GM12878 (cell line): ENCODE data around the gene PTPRJ. TPM values are rescaled to one million over a fixed set of nuclear protein-coding genes. Genes with fewer than 3 reads are reported as not detected.

Experiments
- ATAC-seq: fragments of 200-7000 bp; cut with Tn5 transposase; 3 replicates; pipeline ENCODE4 v1.9.1; 2020; ENCODE audit warnings: mild to moderate bottlenecking, moderate library complexity
- BruUV-seq: library from RNA; stranded (reverse); fragments of 400-500 nt; replicated peaks from 2 replicates; lab custom pipeline; 2021; lab: Mats Ljungman, UMichigan
- CTCF ChIA-PET: fragments of 300-600 bp; sonication (Branson Sonifier 250); formaldehyde crosslinking; extraction: SDS; loops from one replicate; lab custom pipeline; 2021; ENCODE audit warnings: inconsistent platforms; lab: Yijun Ruan, JAX
- POLR2A ChIA-PET: fragments of 350-600 bp; formaldehyde crosslinking; extraction: SDS; loops from one replicate; lab custom pipeline; 2021; ENCODE audit warnings: inconsistent platforms; lab: Charles Lee
- RAD21 ChIA-PET: fragments of 300-600 bp; sonication (Branson Sonifier 250); formaldehyde crosslinking; loops from one replicate; lab custom pipeline; 2023; ENCODE audit warnings: antibody characterized with exemption; ENCODE audit not compliant: unreplicated experiment; lab: Charles Lee
- SMC1A ChIA-PET: fragments of 300-600 bp; sonication (Branson Sonifier 250); formaldehyde crosslinking; loops from one replicate; lab custom pipeline; 2023; ENCODE audit not compliant: unreplicated experiment, uncharacterized antibody; lab: Charles Lee
- DNase-seq: peaks from one replicate; pipeline ENCODE4 v3.0.0-alpha.2; 2011; ENCODE audit warnings: low read depth, low spot score
- FAIRE-seq: peaks from 3 replicates; lab custom pipeline; 2011; peaks lifted over from hg19 to GRCh38; lab: Jason Lieb, UNC
- H2AFZ ChIP-seq: 2 replicates; pipeline ENCODE4 v1.6.0; 2011; ENCODE audit warnings: low read depth, low read length, control low read depth; ENCODE audit not compliant: control insufficient read depth
- H3K27ac ChIP-seq: 2 replicates; pipeline ENCODE4 v1.5.1; 2011; ENCODE audit warnings: control low read depth; ENCODE audit not compliant: control insufficient read depth, insufficient read depth
- H3K27me3 ChIP-seq, 2 experiments: replicated peaks in 1 of 2; 2 replicates each; pipeline versions ENCODE4 v1.6.0 to v1.6.1; 2011; ENCODE audit warnings: low read length in 1 of 2; ENCODE audit not compliant: control insufficient read depth in 2 of 2, insufficient read depth in 2 of 2
- H3K36me3 ChIP-seq, 2 experiments: 2 replicates each; pipeline ENCODE4 v1.5.1; 2011; ENCODE audit warnings: low read length in 1 of 2; ENCODE audit not compliant: control insufficient read depth in 2 of 2, insufficient read depth in 2 of 2
- H3K4me1 ChIP-seq: 2 replicates; pipeline ENCODE4 v1.6.1; 2011; ENCODE audit warnings: mild to moderate bottlenecking, low read length, moderate library complexity, mixed read lengths; ENCODE audit not compliant: control insufficient read depth, insufficient read depth
- H3K4me2 ChIP-seq: 2 replicates; pipeline ENCODE4 v1.6.0; 2011; ENCODE audit warnings: control low read depth; ENCODE audit not compliant: control insufficient read depth, insufficient read depth
- H3K4me3 ChIP-seq: fragments of 200-600 bp; sonication (generic); 2 replicates; pipeline ENCODE4 v1.5.1; 2016
- H3K79me2 ChIP-seq: 2 replicates; pipeline ENCODE4 v1.6.0; 2011; ENCODE audit warnings: low read length; ENCODE audit not compliant: control insufficient read depth, insufficient read depth
- H3K9ac ChIP-seq: 2 replicates; pipeline ENCODE4 v1.8.0; 2011; ENCODE audit warnings: low read length, control low read depth, mixed read lengths; ENCODE audit not compliant: control insufficient read depth, insufficient read depth
- H3K9me3 ChIP-seq: replicated peaks from 3 replicates; pipeline ENCODE4 v1.5.1; 2011; ENCODE audit warnings: mild to moderate bottlenecking, low read length; ENCODE audit not compliant: control insufficient read depth, insufficient read depth
- H4K20me1 ChIP-seq: 2 replicates; pipeline ENCODE4 v1.6.0; 2011; ENCODE audit not compliant: control insufficient read depth, insufficient read depth
- JUNB ChIP-seq: IDR thresholded peaks from 2 replicates; pipeline ENCODE4 v1.6.1; 2016; ENCODE audit warnings: antibody characterized with exemption, mild to moderate bottlenecking
- POU2F2 ChIP-seq: IDR thresholded peaks from 3 replicates; pipeline ENCODE4 v1.6.1; 2011; ENCODE audit warnings: low read depth, mild to moderate bottlenecking, low read length, borderline replicate concordance
- RUNX3 ChIP-seq: IDR thresholded peaks from 2 replicates; pipeline ENCODE4 v1.6.1; 2012; ENCODE audit warnings: low read length, inconsistent platforms
- SMAD1 ChIP-seq: fragments of 450-650 bp; IDR thresholded peaks from 2 replicates; pipeline ENCODE4 v1.6.1; 2018; ENCODE audit warnings: mild to moderate bottlenecking, low read depth; ENCODE audit not compliant: partially characterized antibody
- SPI1 ChIP-seq: IDR thresholded peaks from 2 replicates; pipeline ENCODE4 v1.6.1; 2011; ENCODE audit warnings: low read depth, mild to moderate bottlenecking, low read length, moderate library complexity, borderline replicate concordance; ENCODE audit not compliant: insufficient read depth
- WGBS: methylation state at CpG from one replicate; pipeline ENCODE4 v1.1.6; 2016; ENCODE audit warnings: low lambda C conversion rate; ENCODE audit not compliant: insufficient replicate concordance, insufficient coverage; ENCODE audit errors: missing lambda C conversion rate; 5-methylcytosine and 5-hydroxymethylcytosine counted together
- in situ Hi-C: fragments of 300-500 bp; cut with MboI; formaldehyde crosslinking; loops from 9 replicates; pipeline ENCODE4 v1.14.3; 2018; ENCODE audit warnings: mixed read lengths
- intact Hi-C: fragments of 100-400 bp; cut with micrococcal nuclease; formaldehyde crosslinking; loops from one replicate; pipeline ENCODE4 v1.14.2; 2022; ENCODE audit not compliant: unreplicated experiment
- polyA plus RNA-seq, 11 experiments: library from polyadenylated mRNA; depleted of rRNA in 4 of 11; unstranded in 6 of 11; stranded (reverse) in 5 of 11; fragments of >200 nt; fragmentation: Nextera tagmentation in 4 of 11; fragmentation: Illumina TruSeq in 1 of 11; extraction: Ambion mirVana in 4 of 11; extraction: Trizol in 1 of 11; gene quantifications; 1 replicate in 1 of 11; 2 replicates in 10 of 11; pipeline versions ENCODE4 v1.2.1 to v1.2.3, GENCODE V29; 2011 to 2016; ENCODE audit warnings: inconsistent platforms in 2 of 11, missing spikeins in 2 of 11, low read depth in 1 of 11
- total RNA-seq, 4 experiments: library from RNA; depleted of rRNA in 3 of 4; stranded (reverse); fragments of >200 nt in 3 of 4; fragmentation: Illumina TruSeq in 1 of 4; extraction: Trizol in 1 of 4; gene quantifications; 2 replicates each; pipeline versions ENCODE4 v1.2.1 to v1.2.3, GENCODE V29; 2013 to 2021

The PTPRJ gene
- total and polyA plus RNA-seq, 10 of the 15 experiments (the other 5 are each of a cell fraction or from before 2014, with no cell fraction given): 0.22 to 22.4 (median 7.4) TPM

- FAIRE-seq: peak; percentile 82
- WGBS: 48% methylated on average over 6 of the region's 6 CpGs
These were observed 51.2 kb downstream of the PTPRJ start for GRCh38 chr11:48031602-48032001.

GRCh38 chr11:48032721-48033120 lies 52.4 kb downstream of the PTPRJ start:
- no peak overlapping the region for H3K9ac ChIP-seq

More at GRCh38 chr11:48031602-48032001, 51.2 kb downstream of the PTPRJ start:
- ChIA-PET CTCF (no interaction called here), SMC1A (no interaction called here), POLR2A (no interaction called here), RAD21 (interaction anchor here (2.2 kb wide), 1 partner anchor 12 kb away, joined by 6 read pairs; no protein-coding TSS in a partner anchor)
- Histone ChIP-seq H3K4me1 (peaks cover 41% of the 10 kb centered on the region), H3K79me2 (peaks cover 2% of the 10 kb centered on the region), H3K27me3 (no peaks in the 10 kb centered on the region), H3K27ac (peak overlapping the region; percentile 53), H3K9ac (no peak overlapping the region), H3K9me3 (no peaks in the 10 kb centered on the region), H3K36me3 (no peaks in the 10 kb centered on the region; a peak in 1 of 4 replicates), H2AFZ (no peak overlapping the region), H3K4me2 (peak overlapping the region; percentile 89), H4K20me1 (no peaks in the 10 kb centered on the region), H3K4me3 (peak overlapping the region; percentile 19; the same call in 1 of the 2 replicates)
- TF ChIP-seq POU2F2 (peak; percentile 90; the same call in 2 of the 3 replicates), SPI1 (no peak), RUNX3 (peak; percentile 52), SMAD1 (no peak)
- intact Hi-C loops: no loop called here
- peak; percentile 52 for ATAC-seq
- in situ Hi-C loops: no loop called here
- no TSS peak for BruUV-seq
- DNase-seq: no peak

More at GRCh38 chr11:48032721-48033120, 52.4 kb downstream of the PTPRJ start:
- H3K4me3 ChIP-seq: peak overlapping the region; percentile 19; the same call in 1 of the 2 replicates
- H2AFZ ChIP-seq: no peak overlapping the region
- RAD21 ChIA-PET: interaction anchor here (0.7 to 2.2 kb wide), 2 partner anchors 10 to 71 kb away, joined by 3 to 6 read pairs; no protein-coding TSS in a partner anchor
- H3K4me1 ChIP-seq: peaks cover 46% of the 10 kb centered on the region
- SMC1A ChIA-PET: interaction anchor here (0.6 to 0.9 kb wide), 2 partner anchors 12 to 112 kb away, joined by 3 to 4 read pairs; no protein-coding TSS in a partner anchor
- H4K20me1 ChIP-seq: no peaks in the 10 kb centered on the region
- H3K27ac ChIP-seq: no peak overlapping the region; the same call in 1 of the 2 replicates
- CTCF ChIA-PET: interaction anchor here (1.3 kb wide), 1 partner anchor 23 kb away, joined by 5 read pairs; no protein-coding TSS in a partner anchor
- POLR2A ChIA-PET: no interaction called here
- DNase-seq (no peak), FAIRE-seq (no peak), ATAC-seq (no peak)
- intact Hi-C loops (no loop called here), in situ Hi-C loops (no loop called here)
- H3K36me3 ChIP-seq: no peaks in the 10 kb centered on the region; a peak in 1 of 4 replicates
- TF ChIP-seq JUNB: no peak
- 88% methylated on average over 6 of the region's 6 CpGs for WGBS
- peak overlapping the region; percentile 46; the same call in 1 of the 2 replicates for H3K4me2 ChIP-seq
- BruUV-seq: no TSS peak
- no peaks in the 10 kb centered on the region for H3K27me3 ChIP-seq
- peaks cover 3% of the 10 kb centered on the region for H3K79me2 ChIP-seq
- H3K9me3 ChIP-seq: no peaks in the 10 kb centered on the region
